Epidermal melanocyte (primary cell): ENCODE data around the gene MAGI2.

Source experiments
- DNase-seq: peaks from one replicate; pipeline ENCODE4 v3.0.0; 2011; ENCODE audit warnings: low spot score; ENCODE audit not compliant: insufficient read length

Gene MAGI2

DNA sequence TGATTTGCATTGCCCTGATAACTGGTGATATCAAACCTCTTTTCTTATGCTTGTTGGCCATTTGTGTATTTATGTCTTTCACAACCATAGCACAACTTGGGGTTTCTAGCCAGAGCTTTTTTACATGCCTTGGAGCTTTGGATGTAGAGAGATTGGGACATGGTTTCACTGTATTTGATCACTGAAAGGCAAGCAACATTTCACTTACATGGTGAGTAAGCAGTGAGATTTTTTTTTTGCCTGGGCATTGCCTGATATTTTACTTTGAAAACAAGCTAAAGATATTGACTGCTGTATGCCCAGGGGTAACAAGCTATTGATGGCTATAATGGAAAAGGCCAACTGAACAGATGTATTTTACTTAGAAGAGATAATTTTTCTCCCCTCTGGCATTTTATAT, 1395.9 kb downstream of the MAGI2 start:
- no peak for DNase-seq

DNA sequence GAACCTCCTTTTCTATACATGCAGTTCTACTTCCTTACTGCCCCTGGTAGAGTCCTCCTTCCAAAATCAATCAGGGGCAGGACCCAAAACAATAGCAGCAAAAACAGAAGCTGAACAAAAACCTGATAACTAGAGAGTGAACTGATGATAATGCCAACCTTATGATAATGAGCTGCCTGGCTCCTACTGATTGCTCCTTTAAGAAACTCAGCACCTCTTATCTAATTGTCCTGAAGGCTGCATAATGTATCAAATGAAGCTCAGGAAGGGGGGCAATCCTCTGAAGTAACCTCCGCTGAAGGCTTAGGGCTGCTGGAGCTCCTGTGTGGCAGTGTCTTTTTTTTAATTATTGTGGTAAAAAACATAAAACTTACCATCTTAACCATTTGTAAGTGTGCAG, 1397.9 kb downstream of the MAGI2 start:
- DNase-seq: no peak

DNA sequence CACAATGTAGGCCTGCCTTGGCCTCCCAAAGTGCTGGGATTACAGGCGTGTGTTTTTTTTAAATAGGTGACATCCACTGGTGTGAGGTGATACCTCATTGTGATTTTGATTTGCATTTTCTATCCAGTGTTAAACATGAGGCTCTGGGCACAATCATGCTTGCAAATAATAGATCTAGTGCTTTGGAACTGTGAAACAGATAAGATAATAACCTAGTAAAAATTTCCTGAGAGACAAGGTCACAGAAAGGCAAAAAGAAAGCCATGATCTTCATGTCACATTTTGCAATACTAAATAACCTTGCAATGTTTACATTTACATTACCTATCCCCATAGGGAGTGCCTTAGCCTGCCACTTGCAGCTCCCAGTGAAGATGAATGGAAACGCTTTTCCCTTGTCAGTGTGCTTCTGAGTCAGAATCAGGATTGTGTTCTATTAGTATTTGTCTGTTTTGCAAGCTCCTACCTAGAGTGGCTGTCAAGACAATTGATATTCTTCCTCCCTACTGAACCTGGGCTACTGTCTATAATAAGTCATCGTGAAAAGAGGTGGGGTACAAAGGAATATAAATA, 1398.4 kb downstream of the MAGI2 start:
- DNase-seq: no peak

DNA sequence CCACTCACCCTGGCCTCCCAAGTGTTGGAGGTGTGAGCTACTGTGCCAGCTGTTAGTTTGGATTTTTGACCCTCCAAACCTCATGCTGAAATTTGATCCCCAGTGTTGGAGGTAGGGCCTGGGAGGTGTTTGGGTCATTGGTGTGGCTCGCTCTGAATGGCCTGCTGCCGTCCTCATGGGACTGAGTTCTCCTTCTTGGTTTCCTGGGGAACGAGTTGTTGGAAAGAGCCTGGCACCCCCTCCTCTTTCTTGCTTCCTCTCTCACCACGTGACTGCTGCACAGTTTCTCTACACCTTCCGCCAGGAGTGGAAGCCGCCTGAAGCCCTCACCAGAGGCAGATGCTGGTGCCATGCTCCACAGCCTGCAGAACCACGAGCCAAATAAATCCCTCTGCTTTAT, 1401.4 kb downstream of the MAGI2 start:
- no peak for DNase-seq

DNA sequence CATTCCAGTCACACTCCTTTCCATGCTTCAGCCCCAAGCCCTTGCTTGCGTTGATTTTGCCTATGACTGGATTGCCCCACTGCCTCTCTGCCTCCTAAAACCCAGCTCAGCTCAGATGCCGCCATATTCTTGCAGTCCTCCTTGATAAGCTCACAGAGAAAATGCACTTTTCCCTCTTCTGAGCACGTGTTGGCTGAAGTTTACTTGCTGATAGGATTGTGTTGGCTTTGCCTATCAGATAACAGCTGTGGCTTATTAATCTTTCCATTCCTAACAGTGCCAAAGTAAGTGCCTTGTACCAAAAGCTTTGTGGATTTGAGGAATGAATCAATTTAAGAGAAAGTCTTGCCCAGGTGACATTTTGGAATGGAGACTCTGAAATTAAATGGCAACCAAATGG, 1405.7 kb downstream of the MAGI2 start:
- DNase-seq: no peak

DNA sequence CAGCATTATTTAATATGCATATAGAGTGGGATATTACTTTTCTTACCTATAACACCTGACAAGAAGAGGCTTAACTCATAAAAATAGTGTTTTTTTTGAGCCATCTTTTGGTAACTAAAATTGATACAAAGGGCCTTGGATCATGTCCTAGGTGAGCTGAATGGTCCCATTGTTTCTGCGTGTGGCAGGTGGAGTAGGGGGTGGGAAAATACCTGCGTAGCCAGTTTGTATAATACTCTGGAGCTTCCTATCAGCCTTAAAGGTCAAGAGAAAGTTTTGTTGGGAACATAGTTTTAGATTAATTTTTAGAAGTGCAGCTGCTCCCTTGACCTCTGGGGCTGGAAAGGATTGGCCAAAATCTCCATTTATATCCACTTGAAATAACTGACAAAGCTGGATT, 1410.3 kb downstream of the MAGI2 start:
- no peak for DNase-seq

DNA sequence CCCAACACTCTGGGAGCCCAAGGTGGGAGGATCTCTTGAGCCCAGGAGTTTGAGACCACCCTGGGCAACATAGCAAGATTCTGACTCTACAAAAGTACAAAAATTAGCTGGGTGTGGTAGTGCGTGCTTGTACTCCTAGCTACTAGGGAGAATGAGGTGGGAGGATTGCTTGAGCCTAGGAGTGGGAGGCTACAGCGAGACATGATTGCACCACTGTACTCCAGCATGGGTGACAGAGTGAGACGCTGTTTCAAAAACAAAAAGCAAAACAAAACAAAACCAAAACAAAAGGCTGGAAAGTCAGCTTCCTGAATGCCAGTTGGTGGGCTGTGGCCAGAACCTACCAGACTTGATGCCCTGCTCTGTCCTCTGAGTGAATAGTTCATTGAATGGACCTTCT, 1412.0 kb downstream of the MAGI2 start:
- DNase-seq: no peak

DNA sequence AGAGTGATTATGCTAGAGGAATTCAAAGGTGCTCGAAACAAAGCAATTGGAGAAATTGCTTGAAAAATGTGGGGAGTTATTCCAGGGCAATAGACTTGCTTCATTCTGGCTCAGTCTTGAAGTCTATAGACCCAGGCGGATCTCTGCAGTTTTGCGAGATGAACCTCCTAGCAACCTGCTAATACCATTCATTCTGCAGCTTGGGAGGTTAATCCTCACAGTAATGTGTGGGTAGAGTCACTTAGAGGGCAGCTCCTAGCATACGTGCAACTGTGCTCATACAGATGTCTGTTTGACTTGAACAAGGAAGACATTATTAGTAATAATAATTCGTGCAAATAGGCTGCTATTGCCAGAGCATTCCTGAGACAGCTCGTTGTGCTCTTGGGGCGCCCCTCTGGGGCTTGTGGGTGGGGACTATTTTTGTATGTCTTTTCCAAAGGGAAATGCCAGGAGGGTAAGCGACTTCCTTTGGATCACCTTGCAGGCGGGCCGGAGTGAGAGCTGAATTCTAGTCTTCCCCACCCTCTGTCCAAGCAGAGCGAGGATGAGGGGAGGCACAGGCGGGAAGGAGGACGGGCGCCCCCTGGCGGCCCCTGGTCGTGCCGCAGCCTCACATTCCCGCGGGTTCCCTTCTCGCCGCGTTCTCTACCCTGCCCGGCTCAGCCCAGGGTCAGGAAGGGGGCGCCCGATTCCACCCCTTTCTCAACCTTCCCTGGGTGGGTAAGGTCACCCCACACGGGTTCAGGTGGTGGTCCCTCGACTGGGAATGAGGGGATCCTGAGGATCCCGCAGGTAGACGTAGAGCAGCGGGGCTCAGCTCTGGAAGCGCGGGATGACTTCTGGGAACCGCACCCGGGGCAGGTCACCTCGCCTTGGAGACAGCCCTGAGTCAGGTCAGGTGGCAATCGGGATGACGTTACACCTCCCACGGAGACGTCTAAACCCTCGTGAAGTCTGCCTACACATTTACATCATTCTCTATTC, 1413.4 kb downstream of the MAGI2 start:
- no peak for DNase-seq

DNA sequence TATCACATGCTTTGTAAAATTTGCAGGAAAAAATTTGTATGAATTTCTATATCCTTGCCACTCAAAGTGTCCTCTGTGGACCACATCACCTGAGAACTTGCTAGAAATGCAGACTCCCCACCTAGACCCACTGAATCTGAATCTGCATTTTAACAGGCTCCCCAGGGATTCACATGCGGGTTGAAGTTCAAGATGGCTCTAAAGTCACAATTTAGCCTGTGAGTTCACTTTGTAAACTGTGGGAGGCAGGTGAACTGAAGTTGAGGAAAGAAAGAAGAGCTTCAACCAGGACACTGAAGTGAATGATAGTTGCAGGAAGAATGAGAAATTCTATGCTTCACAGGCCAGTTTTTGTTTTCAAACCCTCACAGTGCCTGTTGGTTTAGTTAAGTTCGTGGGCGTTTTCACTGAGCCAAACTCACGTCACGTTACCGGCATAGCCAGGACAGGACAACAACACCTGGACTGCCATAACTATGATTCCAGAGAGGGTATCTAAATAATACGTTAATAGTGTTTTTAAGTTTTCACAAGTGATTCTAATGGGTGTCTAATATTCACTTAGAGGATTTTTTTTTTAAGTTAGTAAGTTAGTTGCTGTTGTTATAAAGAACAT, 1414.9 kb downstream of the MAGI2 start:
- DNase-seq: no peak

DNA sequence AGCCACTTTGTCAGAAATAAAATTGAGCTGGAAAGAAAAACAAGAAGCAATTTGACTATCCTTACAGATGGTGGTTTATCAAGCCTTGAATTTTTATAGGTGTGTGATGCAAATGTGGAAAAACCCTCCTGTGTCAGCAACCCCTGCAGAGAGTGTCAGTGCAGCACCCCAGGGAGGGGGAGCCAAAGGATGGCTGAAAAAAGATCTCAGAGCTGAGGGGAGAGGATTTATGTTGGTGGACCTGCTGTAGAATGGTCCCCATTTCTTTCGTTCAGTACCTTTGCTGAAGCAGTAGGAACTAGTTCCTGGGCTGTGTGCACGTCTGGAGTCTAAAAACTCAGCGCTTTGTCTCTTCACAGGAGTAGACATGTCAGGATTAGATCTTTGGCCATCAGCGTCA, 1415.9 kb downstream of the MAGI2 start:
- DNase-seq: no peak

DNA sequence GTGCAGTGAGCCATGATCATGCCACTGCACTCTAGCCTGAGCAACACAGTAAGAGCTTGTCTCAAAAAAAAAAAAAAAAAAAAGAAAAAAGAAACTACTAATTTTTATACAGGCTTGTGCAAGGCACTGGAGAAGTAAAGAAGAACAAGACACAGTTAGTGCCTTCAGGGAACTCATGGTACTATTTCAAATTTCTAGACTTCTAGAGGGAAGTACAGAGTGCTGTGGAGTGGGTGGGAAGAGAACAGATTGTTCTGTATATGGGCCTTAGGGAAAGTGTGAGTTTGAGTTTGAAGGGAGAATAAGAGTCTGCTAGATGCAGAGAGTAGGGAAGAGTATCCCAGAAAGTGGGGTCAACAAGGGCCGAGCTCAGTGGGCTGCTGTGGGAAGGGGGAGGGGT, 1420.1 kb downstream of the MAGI2 start:
- DNase-seq: no peak

DNA sequence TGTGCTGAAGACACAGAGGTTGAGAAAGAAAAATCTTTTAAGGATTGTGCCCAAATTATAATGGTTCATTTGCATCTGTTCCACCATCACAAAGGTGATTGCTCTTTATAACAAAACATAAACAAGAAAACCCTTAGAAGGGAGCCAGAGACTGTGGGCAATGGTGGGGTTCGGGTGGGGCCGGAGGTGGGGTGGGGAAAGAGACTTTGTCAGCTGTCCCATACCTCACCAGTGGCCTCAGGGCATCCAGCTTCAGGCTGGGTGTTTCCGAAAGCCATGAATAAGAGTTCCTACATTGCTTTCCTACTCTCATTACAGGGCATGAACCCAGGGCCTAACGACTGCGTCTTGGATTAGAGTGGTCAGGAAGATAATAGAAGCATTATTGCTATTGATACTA, 1427.0 kb downstream of the MAGI2 start:
- DNase-seq: no peak

DNA sequence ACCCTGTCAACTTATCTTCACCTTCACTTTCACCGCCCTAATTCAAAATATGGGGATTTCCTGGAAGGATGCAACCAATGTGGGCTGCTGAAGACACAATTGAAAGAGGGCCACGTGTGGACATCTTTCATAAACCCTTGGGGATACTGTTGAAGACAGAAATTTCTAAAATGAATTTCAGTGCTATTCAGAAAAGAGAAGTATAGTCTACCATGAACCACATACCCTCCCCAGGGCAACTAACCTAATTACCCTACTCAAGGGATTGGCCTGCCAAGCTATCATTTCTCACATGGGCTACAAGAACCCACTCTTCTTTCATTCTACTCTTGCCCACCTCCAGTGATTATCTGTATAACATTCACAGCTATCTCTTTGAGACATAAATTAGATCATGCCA, 1428.9 kb downstream of the MAGI2 start:
- no peak for DNase-seq

DNA sequence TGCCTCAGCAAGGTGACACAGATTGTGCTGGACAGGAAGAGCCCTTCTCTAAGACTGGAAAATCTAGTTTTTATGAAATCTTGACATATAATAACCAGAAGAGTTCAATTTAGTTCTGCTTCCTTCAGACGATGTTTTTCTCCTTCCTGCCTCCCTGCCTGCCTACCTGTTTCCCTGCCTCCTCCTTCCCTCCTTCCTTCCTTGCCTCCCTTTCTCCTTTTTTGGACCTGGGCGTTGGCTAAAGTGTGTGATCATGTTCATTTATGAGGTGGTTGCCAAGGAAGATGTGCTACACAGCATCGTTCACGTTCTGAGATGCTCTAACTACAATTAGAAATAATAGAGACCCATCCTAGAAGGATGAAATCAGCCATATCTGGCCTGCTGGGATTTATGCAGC, 1430.3 kb downstream of the MAGI2 start:
- DNase-seq: no peak

DNA sequence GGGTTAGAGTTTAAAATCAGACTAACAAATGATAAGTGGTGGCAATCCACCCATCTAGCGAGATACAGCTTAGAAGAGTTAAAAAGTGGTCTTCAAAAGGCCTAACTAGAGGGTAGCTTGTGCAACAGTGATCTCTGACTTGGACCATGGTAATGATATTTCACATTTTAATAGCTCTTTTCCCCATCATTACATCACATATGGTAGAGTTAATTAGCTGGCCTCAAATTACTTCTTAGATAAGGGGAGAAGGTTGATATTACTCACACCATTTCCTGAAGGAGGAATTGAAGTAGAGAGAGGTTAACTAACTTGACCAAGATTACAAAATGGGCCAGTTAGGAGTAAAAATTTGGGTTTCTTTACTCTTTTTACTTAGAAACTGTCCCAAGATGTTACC, 1431.3 kb downstream of the MAGI2 start:
- DNase-seq: no peak

DNA sequence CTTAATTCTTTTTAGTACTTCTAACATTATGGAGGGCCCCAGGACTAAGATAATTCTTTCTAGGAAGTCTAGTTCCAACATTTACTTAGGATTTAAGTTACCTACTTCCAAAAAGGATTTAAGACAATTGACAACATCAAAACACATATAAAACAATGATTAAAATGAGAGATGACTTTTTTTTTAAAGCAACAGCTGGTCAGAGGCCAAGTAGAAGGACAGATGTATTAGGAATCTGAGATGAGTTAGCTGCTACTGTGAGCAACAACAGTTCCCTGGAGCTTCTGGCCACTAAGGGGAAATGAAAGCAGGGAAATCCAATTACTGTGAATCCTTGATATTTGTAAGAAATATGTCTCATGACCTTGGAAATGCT, 1432.6 kb downstream of the MAGI2 start:
- DNase-seq: no peak

DNA sequence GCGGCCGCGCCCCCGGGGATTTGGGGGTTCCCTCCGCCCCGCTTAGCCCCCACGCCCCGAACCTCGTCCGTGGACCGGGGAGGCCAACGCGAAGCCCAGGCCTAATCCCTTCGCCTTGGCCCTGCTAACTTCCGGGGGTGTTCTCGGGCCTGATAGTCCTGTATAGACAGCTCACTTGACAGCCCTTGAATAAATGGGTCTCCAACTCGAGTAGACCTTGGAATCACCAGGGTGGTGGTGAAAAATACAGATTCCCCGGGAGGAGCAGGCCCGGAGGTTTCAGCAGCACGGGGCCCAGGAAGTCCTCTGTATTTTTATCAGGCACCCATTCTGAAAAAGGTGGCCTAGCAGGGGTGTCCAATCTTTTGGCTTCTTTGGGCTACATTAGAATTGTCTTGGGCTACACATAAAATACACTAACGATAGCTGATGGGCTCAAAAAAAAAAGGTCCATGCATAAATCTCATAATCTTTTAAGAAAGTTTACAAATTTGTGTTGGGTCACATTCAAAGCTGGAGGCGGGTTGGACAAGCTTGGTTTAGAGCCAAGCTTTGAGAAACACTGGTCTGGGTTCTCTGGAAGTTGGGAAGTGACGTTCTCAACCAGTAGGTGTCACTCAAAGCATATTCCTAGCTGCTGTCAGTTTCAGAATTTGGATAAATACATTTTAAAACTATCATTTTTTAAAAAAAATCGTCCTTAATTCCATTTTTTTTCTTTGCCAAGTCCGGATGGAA, 1433.2 kb downstream of the MAGI2 start:
- peak; percentile 91 for DNase-seq

DNA sequence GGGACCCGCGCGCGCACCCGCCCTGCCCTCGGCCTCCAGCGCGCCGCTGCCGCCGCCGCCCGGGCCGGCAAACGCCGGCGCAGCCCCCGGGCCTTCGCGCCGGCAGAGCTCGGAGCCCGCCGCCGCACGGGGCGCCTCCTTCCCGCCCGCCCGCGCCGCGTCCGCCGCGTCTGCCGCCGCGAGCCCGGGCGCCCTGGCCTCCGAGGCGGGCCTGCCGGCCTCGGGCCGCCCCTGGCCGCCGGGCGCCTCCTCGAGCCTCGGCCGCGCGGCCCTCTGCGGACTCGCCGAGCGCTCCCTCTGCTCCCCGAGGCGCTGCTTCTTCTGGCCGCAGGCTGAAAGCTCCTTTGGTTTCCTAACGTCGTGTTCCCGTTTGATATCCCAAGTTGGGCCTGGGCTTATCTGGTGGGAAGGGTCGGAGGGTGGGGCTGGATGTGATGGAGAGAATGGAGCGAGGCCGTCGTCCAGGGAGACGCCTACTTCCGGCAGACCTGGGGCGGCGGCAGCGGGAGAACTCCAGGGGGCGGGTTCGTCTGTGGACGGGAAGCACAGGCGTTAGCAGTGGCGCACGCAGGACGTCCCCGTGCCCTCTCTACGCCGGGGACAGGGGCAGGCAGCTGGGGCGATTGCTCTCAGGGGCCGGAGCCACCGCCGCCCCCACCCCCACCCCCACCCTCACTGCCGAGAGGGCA, 1433.9 kb downstream of the MAGI2 start:
- DNase-seq: peak; percentile 87

DNA sequence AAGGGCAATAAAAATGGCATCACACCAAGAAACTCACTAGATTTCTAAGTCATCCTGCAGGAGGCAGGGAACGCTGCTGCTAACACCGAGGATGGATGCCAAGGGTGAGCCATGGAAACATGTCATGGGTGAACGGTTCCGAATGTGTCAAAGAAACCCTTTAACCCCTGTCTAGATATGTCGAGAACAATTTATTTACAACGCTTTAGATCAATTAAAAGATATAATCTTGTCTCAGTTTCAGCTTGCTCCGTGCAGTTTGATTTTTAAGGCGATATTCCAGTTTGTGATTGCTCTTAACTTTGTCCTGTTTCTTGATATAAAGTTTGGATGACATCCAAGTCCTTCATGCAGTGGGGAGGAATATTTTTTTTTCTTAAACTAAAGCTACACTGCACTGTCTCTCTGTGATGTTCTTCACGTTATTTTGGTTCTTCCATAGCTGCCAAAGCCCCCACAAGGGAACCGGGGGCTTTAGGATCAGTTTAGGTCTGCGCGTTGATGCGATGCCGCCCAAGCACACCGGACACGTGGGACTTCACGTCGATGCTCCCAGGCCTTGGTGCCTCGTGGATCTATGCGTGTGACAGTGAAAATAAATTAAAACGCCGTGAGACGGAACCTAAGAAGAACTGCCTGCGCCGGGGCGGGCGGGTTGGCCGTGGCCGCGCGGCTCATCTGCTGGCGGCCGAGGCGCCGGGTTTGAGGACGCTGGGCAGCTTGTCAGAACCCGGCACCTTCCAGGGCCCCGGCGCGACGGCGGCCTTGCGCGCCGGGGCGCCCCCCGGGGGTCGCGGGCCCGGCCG, 1434.6 kb downstream of the MAGI2 start:
- no peak for DNase-seq

DNA sequence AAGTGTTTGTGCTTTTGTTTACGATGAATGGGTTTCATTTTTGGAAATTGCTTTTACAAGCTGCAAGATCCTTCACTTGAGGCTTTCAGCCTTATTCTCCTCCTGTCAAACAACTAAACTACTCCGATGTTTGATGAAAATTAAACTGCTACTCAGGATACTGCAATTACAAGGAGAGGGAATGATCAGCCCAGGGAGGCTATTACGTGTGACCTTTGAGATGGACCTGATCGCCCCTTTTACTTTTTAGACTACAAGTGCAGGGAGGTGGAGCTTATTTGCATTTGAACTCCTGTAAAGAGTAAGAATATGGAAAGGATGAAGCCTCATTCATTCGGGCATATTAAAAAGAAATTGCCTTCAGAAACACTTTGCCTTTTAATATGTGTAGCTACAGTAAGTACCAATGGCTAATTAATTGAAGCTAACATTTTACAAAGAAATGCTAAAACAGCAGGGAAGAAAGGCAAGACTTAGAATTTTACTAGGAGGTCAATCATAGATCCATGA, 1435.8 kb downstream of the MAGI2 start:
- DNase-seq: no peak
